Activated CD4-positive, alpha-beta T cell treated with anti-CD3 and anti-CD28 coated beads, Interleukin-2, amount 10 ng/mL, durations not matched to agents 7 days and 5 days (primary cell): ENCODE data around the gene TRIM33. TPM values are rescaled to one million over a fixed set of nuclear protein-coding genes. Genes with fewer than 3 reads are reported as not detected.

Experiments used
- CTCF ChIA-PET: fragments of 350-600 bp; sonication (Branson Sonifier 250); formaldehyde crosslinking; loops from one replicate; lab custom pipeline; 2021; ENCODE audit warnings: antibody characterized with exemption; lab: Charles Lee
- POLR2A ChIA-PET: fragments of 350-600 bp; sonication (Branson Sonifier 250); formaldehyde crosslinking; loops from one replicate; lab custom pipeline; 2021; ENCODE audit warnings: antibody characterized with exemption; lab: Charles Lee
- DNase-seq: peaks from one replicate; pipeline ENCODE4 v3.0.0-alpha.2; 2020
- H3K27ac Mint-ChIP-seq: one replicate; pipeline ENCODE4 v1.8.0; 2021; ENCODE audit warnings: mild to moderate bottlenecking, moderate library complexity, mixed read lengths
- H3K27me3 Mint-ChIP-seq: one replicate; pipeline ENCODE4 v1.8.0; 2021; ENCODE audit warnings: mixed read lengths
- H3K36me3 Mint-ChIP-seq: one replicate; pipeline ENCODE4 v1.8.0; 2021; ENCODE audit warnings: low read depth, mixed read lengths
- H3K4me1 Mint-ChIP-seq: one replicate; pipeline ENCODE4 v1.8.0; 2021; ENCODE audit warnings: mixed read lengths
- H3K4me3 Mint-ChIP-seq: one replicate; pipeline ENCODE4 v1.8.0; 2021; ENCODE audit warnings: mild to moderate bottlenecking, moderate library complexity, mixed read lengths
- H3K9me3 Mint-ChIP-seq: one replicate; pipeline ENCODE4 v1.8.0; 2021; ENCODE audit warnings: mixed read lengths
- total RNA-seq, 2 experiments: library from RNA; stranded (reverse); gene quantifications; one replicate each; pipeline ENCODE4 v1.2.3, GENCODE V29; 2021

Gene TRIM33
- total RNA-seq, 2 experiments from 2014 or later: 42.7 to 48.1 TPM

DNA sequence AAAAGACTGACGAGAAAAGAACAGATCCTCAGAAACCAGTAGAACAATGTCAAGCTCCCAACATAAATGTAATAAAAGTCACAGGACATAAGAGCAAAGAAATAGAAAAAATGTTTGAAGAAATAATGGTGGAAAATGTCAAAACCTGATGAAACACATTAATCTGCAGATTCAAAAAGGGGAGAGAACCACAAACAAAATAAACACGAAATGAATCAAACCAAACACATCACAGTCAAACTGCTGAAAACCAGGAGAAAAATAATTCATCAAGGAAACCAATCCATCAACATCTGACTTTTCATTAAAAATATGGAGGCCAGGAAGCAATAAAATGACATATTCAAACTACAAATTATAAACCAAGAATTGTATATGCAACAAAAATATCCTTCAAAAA lies 31.9 kb downstream of the TRIM33 start:
- Mint-ChIP-seq H3K4me1 (peaks cover 45% of the 10 kb centered on the region), H3K36me3 (peaks cover 38% of the 10 kb centered on the region), H3K27me3 (no peaks in the 10 kb centered on the region), H3K9me3 (peaks cover 17% of the 10 kb centered on the region), H3K27ac (no peak overlapping the region), H3K4me3 (no peak overlapping the region)
- ChIA-PET CTCF (no interaction called here), POLR2A (no interaction called here)
- DNase-seq: no peak

DNA sequence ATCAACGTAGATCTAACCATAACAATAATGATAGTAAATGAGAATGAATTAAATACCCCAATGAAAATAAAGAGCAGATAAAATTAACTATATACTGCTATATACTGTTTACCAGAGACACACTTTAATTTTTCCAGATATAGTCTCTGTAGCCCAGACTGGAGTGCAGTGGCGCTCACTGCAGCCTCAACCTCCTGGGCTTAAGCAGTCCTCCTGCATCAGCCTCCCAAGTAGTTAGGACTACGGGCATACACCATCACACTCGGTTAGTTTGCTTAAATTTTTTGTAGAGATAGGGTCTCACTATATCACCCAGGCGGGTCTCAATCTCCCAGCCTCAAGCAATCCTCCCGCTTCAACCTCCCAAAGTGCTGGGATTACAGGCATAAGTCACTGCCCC lies 37.2 kb downstream of the TRIM33 start:
- ChIA-PET POLR2A (no interaction called here), CTCF (no interaction called here)
- Mint-ChIP-seq H3K4me3 (no peak overlapping the region), H3K9me3 (peaks cover 2% of the 10 kb centered on the region), H3K36me3 (peaks cover 31% of the 10 kb centered on the region), H3K27ac (no peak overlapping the region), H3K4me1 (peaks cover 37% of the 10 kb centered on the region), H3K27me3 (no peaks in the 10 kb centered on the region)
- no peak for DNase-seq

DNA sequence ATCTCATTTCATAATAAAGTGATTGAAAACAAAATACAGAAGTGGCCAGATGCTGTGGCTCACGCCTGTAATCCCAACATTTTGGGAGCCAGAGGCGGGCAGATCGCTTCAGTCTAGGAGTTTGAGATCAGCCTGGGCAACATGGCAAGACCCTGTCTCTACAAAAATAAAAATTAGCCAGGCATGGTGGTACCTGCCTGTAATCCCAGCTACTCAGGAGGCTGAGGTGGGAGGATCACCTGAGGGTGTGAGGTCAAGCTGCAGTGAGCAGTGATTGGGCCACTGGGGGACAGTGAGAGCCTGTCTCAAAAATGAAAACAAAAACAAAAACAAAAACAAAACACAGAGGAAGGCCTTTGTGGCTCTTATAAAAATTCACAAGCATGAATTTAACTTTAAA lies 38.6 kb downstream of the TRIM33 start:
- H3K27ac Mint-ChIP-seq: no peak overlapping the region
- H3K27me3 Mint-ChIP-seq: no peaks in the 10 kb centered on the region

DNA sequence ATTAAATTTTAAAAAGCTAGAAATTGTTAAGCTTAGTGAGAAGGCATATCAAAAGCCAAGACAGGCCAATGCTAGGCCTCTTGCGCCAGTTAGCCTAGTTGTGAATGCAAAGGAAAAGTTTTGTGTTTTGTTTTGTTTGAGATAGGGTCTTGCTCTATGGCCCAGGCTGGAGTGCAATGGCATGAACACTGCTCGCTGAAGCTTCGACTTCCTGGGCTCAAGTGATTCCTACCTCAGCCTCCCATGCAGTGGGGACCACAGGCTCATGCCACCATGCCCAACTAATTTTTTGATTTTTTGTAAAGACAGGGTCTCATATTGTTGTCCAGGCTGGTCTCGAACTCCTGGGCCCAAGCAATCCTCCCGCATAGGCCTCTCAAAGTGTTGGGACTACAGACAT lies 40.3 kb downstream of the TRIM33 start:
- Mint-ChIP-seq H3K27ac (no peak overlapping the region), H3K4me1 (peaks cover 50% of the 10 kb centered on the region), H3K9me3 (peaks cover 2% of the 10 kb centered on the region), H3K36me3 (peaks cover 33% of the 10 kb centered on the region), H3K4me3 (no peak overlapping the region), H3K27me3 (no peaks in the 10 kb centered on the region)
- CTCF ChIA-PET: interaction anchor here (1.6 kb wide), 1 partner anchor 124 kb away, joined by 3 read pairs; no protein-coding TSS in a partner anchor
- POLR2A ChIA-PET: no interaction called here
- no peak for DNase-seq

More for the DNA sequence above, 38.6 kb downstream of the TRIM33 start:
- peaks cover 32% of the 10 kb centered on the region for H3K36me3 Mint-ChIP-seq
- no peak for DNase-seq
- peaks cover 2% of the 10 kb centered on the region for H3K9me3 Mint-ChIP-seq
- POLR2A ChIA-PET: no interaction called here
- CTCF ChIA-PET: interaction anchor here (1.3 kb wide), 1 partner anchor 11 kb away, joined by 3 read pairs; no protein-coding TSS in a partner anchor
- no peak overlapping the region for H3K4me3 Mint-ChIP-seq
- peaks cover 44% of the 10 kb centered on the region for H3K4me1 Mint-ChIP-seq

DNA sequence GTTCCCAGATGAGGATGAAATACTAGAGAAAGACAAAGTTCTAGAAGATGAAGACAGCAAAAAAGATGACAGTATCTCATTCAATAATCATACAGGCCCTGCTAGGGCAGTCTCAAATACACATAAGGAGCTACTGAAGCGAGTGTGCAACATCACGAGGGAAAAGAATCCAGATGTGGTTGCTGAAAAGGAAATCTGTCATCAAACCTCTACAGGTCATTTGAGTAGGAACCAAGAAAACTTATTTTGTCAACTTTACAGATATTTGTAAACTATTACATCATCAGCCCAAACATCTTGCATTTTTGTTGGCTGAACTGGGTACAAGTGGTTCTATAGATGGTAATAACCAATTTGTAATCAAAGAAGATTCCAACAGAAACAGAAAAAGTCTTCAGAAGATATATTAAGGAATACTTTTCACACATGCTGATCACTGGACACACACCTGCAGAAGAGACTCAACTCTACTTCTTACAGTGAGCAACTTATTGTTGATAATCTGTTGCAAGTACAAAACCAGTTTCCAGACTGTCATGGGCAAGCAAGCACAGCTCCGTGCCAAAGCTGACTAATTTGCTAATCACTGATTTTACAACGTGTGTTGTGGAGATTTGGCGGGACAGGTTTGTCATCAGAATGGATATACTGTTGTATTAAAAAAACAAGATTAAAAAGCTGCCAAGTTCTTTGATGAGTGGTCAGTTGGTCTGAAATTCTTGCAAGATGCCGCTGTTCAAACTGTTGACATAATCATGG lies 42.1 kb downstream of the TRIM33 start:
- Mint-ChIP-seq H3K4me1 (peaks cover 53% of the 10 kb centered on the region), H3K36me3 (peaks cover 33% of the 10 kb centered on the region), H3K27me3 (no peaks in the 10 kb centered on the region), H3K9me3 (peaks cover 2% of the 10 kb centered on the region), H3K27ac (no peak overlapping the region), H3K4me3 (no peak overlapping the region)
- no peak for DNase-seq
- ChIA-PET POLR2A (interaction anchor here (0.6 kb wide), 1 partner anchor 200 kb away, joined by 3 read pairs; no protein-coding TSS in a partner anchor), CTCF (interaction anchor here (0.9 to 1.5 kb wide), 2 partner anchors 11 to 14 kb away, joined by 3 read pairs; no protein-coding TSS in a partner anchor)

DNA sequence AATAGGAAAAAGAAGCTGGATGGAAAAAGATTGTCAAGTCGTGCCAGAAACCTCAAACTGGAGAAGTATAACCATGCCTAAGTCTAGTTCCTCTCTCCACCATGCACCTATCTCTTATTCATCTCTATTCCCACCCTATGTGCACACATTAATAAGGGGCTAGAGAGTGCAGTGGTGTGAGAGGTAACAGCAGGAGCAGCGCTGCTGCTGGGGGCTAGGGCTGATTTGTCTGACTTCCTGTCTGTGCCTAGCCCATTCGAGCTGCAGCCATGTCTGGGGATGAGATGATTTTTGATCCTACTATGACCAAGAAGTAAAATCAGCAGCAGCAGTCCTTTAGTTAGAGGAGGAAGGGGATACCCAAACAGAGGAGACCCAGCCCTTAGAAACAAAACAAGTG lies 43.0 kb downstream of the TRIM33 start:
- peaks cover 49% of the 10 kb centered on the region for H3K4me1 Mint-ChIP-seq
- peaks cover 2% of the 10 kb centered on the region for H3K9me3 Mint-ChIP-seq
- peaks cover 28% of the 10 kb centered on the region for H3K36me3 Mint-ChIP-seq
- POLR2A ChIA-PET: no interaction called here
- peak overlapping the region; percentile 73 for H3K27ac Mint-ChIP-seq
- peak overlapping the region; percentile 46 for H3K4me3 Mint-ChIP-seq
- no peaks in the 10 kb centered on the region for H3K27me3 Mint-ChIP-seq
- DNase-seq: no peak
- CTCF ChIA-PET: interaction anchor here (0.9 to 1.5 kb wide), 2 partner anchors 10 to 13 kb away, joined by 3 read pairs; no protein-coding TSS in a partner anchor

DNA sequence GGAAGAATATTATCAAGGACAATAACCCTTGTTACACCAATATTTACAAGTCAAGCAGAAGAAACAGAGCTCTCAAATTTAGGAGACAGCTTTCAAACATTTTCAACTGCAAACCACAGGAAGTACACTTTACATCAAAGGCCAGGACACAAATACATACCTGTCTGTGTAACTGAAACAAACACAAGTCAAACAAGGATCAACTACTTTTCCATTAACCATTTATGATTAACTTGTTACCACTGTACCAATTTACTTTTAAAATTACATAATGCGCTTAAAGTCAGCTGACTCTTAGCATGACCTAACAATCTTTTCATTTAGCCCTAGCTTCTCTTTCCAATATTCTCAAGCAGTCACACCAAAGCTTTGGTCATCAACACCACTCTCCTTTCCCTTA lies 43.5 kb downstream of the TRIM33 start:
- CTCF ChIA-PET: interaction anchor here (0.8 to 1.5 kb wide), 2 partner anchors 10 to 424 kb away, joined by 3 read pairs; no protein-coding TSS in a partner anchor
- POLR2A ChIA-PET: interaction anchor here (0.7 kb wide), 1 partner anchor 9 kb away, joined by 4 read pairs; no protein-coding TSS in a partner anchor
- peak overlapping the region; percentile 46 for H3K4me3 Mint-ChIP-seq
- no peaks in the 10 kb centered on the region for H3K27me3 Mint-ChIP-seq
- peak overlapping the region; percentile 73 for H3K27ac Mint-ChIP-seq
- H3K9me3 Mint-ChIP-seq: no peaks in the 10 kb centered on the region
- H3K36me3 Mint-ChIP-seq: peaks cover 28% of the 10 kb centered on the region
- H3K4me1 Mint-ChIP-seq: peaks cover 46% of the 10 kb centered on the region
- peak; percentile 18 for DNase-seq

DNA sequence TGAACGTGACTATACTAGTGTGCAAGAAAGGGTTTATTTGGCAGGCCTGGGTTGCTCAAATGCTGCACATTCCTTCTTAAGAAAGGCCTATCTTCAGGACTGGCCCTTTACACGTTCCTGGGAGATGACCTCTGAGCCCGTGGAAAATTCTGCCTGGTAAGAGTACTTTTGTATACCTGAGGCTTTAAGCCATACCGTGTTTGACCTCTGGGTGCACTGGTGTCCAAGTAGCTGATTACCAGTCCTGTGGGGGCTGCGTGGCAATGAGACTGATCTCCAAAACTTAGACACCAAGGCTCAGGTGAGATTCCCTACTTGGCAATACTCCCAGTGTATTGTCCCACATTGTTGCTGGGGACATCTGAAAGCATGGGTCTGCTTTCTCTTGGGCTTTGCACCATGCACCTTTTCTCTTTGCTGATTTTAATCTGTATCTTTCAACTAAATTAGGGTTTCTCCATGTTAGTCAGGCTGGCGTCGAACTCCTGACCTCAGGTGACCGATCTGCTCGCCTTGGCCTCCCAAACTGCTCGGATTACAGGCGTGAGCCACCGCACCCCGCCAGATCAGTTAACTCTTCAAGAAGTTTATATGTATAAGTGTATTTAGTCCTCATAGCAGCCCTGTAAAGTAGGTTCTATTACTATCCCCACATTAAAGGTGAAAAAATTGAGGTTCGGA lies 44.5 kb downstream of the TRIM33 start:
- ChIA-PET CTCF (no interaction called here), POLR2A (no interaction called here)
- peak overlapping the region; percentile 73 for H3K27ac Mint-ChIP-seq

DNA sequence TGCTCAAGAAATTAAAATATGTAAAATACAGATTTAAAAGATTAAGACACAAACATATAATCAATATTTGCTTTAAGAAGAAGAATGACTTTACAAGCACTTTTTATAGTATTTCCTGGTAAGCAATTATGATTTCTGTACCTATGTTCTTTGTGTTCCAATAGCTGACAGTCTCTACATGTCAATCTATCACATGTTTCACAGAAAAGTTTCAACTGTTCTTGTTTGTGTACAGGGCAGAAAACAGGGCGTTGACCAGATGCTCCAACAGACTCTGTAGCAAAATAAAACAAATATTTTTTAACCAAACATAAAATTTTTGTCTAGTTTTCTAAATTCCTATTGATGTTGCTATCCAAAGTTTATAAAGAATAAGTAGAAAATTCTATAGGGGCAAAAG lies 48.0 kb downstream of the TRIM33 start:
- CTCF ChIA-PET: no interaction called here

More for the DNA sequence above, 44.5 kb downstream of the TRIM33 start:
- Mint-ChIP-seq H3K9me3 (no peaks in the 10 kb centered on the region), H3K36me3 (peaks cover 34% of the 10 kb centered on the region), H3K27me3 (no peaks in the 10 kb centered on the region), H3K4me3 (no peak overlapping the region), H3K4me1 (peaks cover 46% of the 10 kb centered on the region)
- no peak for DNase-seq

DNA sequence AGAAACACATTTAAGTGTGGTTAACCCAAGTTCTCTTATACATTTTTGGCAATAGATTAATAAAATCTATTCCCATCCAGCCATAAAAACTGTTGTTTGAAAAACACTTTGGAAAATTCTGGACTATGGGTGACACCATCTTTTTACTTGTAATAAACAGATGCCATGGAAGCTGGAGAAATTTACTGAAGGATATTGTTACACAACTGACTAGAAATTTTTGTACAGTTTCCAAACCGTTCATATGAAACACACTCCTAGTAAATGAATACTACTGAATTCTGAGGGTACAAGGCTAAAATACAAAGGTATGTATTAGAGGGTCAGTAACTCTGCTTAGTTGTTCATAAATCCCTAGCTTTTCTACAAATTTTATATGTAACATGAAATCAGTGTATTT lies 48.7 kb downstream of the TRIM33 start:
- H3K9me3 Mint-ChIP-seq: peaks cover 13% of the 10 kb centered on the region
- H3K4me3 Mint-ChIP-seq: no peak overlapping the region
- ChIA-PET CTCF (no interaction called here), POLR2A (no interaction called here)
- DNase-seq: no peak
- H3K27ac Mint-ChIP-seq: no peak overlapping the region
- no peaks in the 10 kb centered on the region for H3K27me3 Mint-ChIP-seq
- peaks cover 44% of the 10 kb centered on the region for H3K36me3 Mint-ChIP-seq
- H3K4me1 Mint-ChIP-seq: peaks cover 32% of the 10 kb centered on the region

More for the DNA sequence above, 48.0 kb downstream of the TRIM33 start:
- POLR2A ChIA-PET: no interaction called here
- H3K27ac Mint-ChIP-seq: no peak overlapping the region
- H3K27me3 Mint-ChIP-seq: no peaks in the 10 kb centered on the region
- H3K36me3 Mint-ChIP-seq: peaks cover 38% of the 10 kb centered on the region
- peaks cover 38% of the 10 kb centered on the region for H3K4me1 Mint-ChIP-seq
- no peak overlapping the region for H3K4me3 Mint-ChIP-seq
- DNase-seq: no peak
- peaks cover 13% of the 10 kb centered on the region for H3K9me3 Mint-ChIP-seq

DNA sequence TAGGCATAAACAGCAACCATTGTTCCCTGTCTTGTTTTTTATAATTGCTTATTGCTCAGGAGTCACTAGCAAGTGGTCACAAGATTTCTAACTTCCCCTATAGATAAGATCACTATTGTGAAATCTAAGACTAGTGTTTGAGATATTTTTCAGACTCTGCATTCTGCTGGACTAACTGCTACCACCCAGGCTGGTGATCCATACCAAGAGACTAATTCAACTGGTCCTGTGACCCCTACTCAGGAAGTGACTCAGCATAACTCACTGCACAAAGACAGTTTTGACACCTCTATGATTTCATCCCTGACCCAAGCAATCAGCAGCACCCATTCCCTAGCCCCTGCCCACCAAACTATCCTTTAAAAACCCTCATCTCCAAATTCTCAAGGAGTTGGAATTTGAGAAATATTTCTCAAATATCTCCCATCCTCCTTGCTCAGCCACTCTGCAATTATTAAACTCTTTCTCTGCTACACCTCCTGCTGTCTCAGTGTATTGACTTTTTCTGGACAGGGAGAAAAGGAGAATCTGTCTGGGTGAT lies 52.7 kb downstream of the TRIM33 start:
- peak overlapping the region; percentile 65 for H3K27ac Mint-ChIP-seq
- no peak for DNase-seq
- no peak overlapping the region for H3K4me3 Mint-ChIP-seq
- ChIA-PET CTCF (interaction anchor here (0.9 kb wide), 1 partner anchor 10 kb away, joined by 3 read pairs; no protein-coding TSS in a partner anchor), POLR2A (no interaction called here)
- H3K4me1 Mint-ChIP-seq: peaks cover 14% of the 10 kb centered on the region
- H3K27me3 Mint-ChIP-seq: no peaks in the 10 kb centered on the region
- H3K36me3 Mint-ChIP-seq: peaks cover 74% of the 10 kb centered on the region
- H3K9me3 Mint-ChIP-seq: peaks cover 13% of the 10 kb centered on the region

DNA sequence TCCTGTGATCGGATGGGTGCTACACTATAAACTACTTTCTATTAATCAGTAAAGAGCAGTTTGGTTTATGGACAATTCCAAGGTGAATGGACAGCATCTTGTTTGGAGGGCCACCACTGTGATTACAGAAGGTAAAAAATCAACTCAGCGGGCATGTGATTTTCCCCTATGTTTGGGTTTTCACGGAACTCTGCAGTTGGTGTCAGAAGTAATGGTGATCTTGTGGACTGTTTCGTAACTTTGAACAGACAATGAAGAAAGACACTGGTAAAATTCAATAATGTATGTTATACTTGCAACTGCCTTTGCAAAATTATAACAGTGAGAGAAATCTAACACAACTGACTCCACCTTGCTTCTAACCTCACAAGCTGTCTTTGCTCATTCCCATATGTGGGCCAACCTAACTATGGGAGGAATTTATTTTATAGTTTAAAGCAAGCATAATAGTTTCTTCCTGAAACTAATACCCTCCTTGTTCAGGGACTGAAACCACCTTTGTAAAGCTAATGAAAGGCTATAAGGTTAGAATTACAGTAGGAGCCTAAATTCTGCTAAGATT lies 53.2 kb downstream of the TRIM33 start:
- H3K4me3 Mint-ChIP-seq: no peak overlapping the region
- POLR2A ChIA-PET: no interaction called here
- H3K4me1 Mint-ChIP-seq: peaks cover 14% of the 10 kb centered on the region
- DNase-seq: no peak
- peaks cover 13% of the 10 kb centered on the region for H3K9me3 Mint-ChIP-seq
- H3K27me3 Mint-ChIP-seq: no peaks in the 10 kb centered on the region
- H3K36me3 Mint-ChIP-seq: peaks cover 78% of the 10 kb centered on the region
- CTCF ChIA-PET: interaction anchor here (0.9 to 1.7 kb wide), 2 partner anchors 11 kb away, joined by 3 to 5 read pairs; no protein-coding TSS in a partner anchor
- no peak overlapping the region for H3K27ac Mint-ChIP-seq
